Tracheal epithelial cell (primary cell): ENCODE data around the gene AIMP1. TPM values are rescaled to one million over a fixed set of nuclear protein-coding genes. Genes with fewer than 3 reads are reported as not detected.

Source experiments
- total RNA-seq: library from RNA; depleted of rRNA; stranded (reverse); fragments of >200 nt; gene quantifications from 2 replicates; pipeline ENCODE4 v1.2.1, GENCODE V29; 2014

The AIMP1 gene
- 32.3 and 39.2 TPM in 2 replicates for total RNA-seq

DNA sequence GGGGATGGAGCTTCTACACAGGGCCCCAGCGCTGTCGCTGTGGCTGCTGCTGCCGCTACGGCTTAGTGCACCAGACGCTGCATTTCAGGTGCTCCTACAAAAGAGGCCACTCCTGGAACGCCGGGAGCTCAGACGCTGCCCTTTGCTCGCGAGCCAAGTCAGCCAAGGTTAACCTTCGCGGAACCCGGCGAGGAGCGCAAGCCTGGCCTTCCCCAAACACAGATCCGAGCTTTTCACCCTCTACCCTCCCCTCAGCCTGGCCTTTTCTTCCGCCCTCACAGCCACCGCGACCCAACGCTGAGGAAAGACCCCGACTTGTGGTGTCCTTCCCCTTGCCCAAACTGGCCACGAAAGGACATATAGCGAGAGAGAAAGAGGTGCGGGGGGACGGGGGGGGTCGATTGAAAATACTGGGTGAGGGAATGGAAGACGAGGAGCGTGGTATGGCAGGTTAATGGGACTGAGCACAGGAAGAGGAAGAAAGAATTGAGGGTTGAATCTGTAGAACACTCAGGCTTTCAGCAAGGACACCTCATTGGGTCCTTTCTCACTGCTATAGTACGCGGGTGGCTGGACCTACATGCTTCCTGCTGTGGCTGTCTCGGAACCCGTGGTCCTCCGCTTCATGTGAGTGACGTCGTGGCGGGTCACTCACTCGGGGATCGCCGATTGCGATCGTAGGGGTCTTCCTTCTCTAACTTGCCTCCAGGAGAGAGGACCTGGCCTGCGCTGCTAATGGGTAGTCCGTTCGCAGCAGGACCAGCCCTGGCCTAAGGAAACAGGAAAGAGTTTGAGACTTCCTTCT lies at the start of gene AIMP1, which contains the start of gene TBCK:
Gene AIMP1, plus strand, starts transcription at position 583 of the 805 bp plus-strand sequence. CDS start 8,460 bp downstream, outside the sequence.
Gene TBCK, minus strand, starts transcription at position 242 of the 805 bp plus-strand sequence. CDS start 7,249 bp downstream, outside the sequence.

GRCh38 chr4:106368678-106369077 lies 52.3 kb downstream of the AIMP1 start, which contains the start of gene GIMD1:
TSS of gene GIMD1 (minus strand) at chr4:106368778. CDS start at chr4:106367435, 1,343 bp downstream.

Other genes with a start within 250 kb of the AIMP1 start
- 20.2 and 24.5 TPM in 2 replicates for gene TBCK, start 341 bp upstream of the AIMP1 start, total RNA-seq
- not detected in 2 replicates for gene GIMD1, start 52.2 kb downstream of the AIMP1 start, total RNA-seq